A549 (cell line): Measurements from ENCODE around the gene PRKRA. TPM values are rescaled to one million over a fixed set of nuclear protein-coding genes. Genes with fewer than 3 reads are reported as not detected.

Experiments used
- ATAC-seq, 2 experiments: fragments of 200-7000 bp in 1 of 2; fragments of >200 bp in 1 of 2; cut with Nextera tagmentation in 1 of 2; cut with Tn5 transposase in 1 of 2; 3 replicates each; pipeline versions ENCODE4 v1.8.0 to v1.9.1; 2018 to 2020; ENCODE audit warnings: mild to moderate bottlenecking in 1 of 2, moderate library complexity in 1 of 2
- CTCF ChIA-PET: fragments of 300-600 bp; sonication (Branson Sonifier 250); formaldehyde crosslinking; extraction: SDS; loops from one replicate; lab custom pipeline; 2021; ENCODE audit warnings: antibody characterized with exemption, inconsistent platforms; lab: Yijun Ruan, JAX
- POLR2A ChIA-PET: fragments of 350-600 bp; formaldehyde crosslinking; extraction: SDS; loops from one replicate; lab custom pipeline; 2021; ENCODE audit warnings: antibody characterized with exemption, inconsistent platforms; lab: Yijun Ruan, JAX
- DNase-seq, 2 experiments: peaks; one replicate each; pipeline versions ENCODE4 v3.0.0 to v3.0.0-alpha.2; 2011 to 2016; ENCODE audit warnings: low read depth in 1 of 2, low spot score in 1 of 2
- FAIRE-seq: peaks from 2 replicates; lab custom pipeline; 2011; peaks lifted over from hg19 to GRCh38; lab: Jason Lieb, UNC
- H3K27ac ChIP-seq, 2 experiments: fragments of >200 bp; sonication (Bioruptor Twin); formaldehyde crosslinking; 3 replicates each; pipeline ENCODE4 v1.5.1; 2016 to 2017
- H3K4me1 ChIP-seq: fragments of >200 bp; sonication (Bioruptor Twin); formaldehyde crosslinking; 3 replicates; pipeline ENCODE4 v1.6.1; 2016
- H3K4me2 ChIP-seq: fragments of >200 bp; sonication (Bioruptor Twin); formaldehyde crosslinking; 3 replicates; pipeline ENCODE4 v1.6.1; 2016
- H3K4me3 ChIP-seq: fragments of >200 bp; sonication (Bioruptor Twin); formaldehyde crosslinking; 3 replicates; pipeline ENCODE4 v1.5.1; 2016
- H3K9me3 ChIP-seq: fragments of >200 bp; sonication (Bioruptor Twin); formaldehyde crosslinking; 3 replicates; pipeline ENCODE4 v1.6.1; 2016
- BHLHE40 ChIP-seq: IDR thresholded peaks from 2 replicates; pipeline ENCODE4 v1.6.1; 2012; ENCODE audit warnings: low read depth, low read length, inconsistent platforms
- CBX8 ChIP-seq: fragments of 200-600 bp; sonication (generic); IDR thresholded peaks from 2 replicates; pipeline ENCODE4 v1.6.1; 2016
- CHD2 ChIP-seq: fragments of 150-350 bp; IDR thresholded peaks from 2 replicates; pipeline ENCODE4 v1.6.1; 2014; ENCODE audit warnings: low read length; ENCODE audit not compliant: partially characterized antibody
- CTCF ChIP-seq: fragments of >200 bp; sonication (Bioruptor Twin); formaldehyde crosslinking; IDR thresholded peaks from 3 replicates; pipeline ENCODE4 v1.5.1; 2016
- E2F6 ChIP-seq: IDR thresholded peaks from 2 replicates; pipeline ENCODE4 v1.6.1; 2012; ENCODE audit warnings: low read depth, borderline replicate concordance
- ELK1 ChIP-seq: fragments of 150-350 bp; IDR thresholded peaks from 2 replicates; pipeline ENCODE4 v1.6.1; 2014; ENCODE audit warnings: low read depth, mild to moderate bottlenecking, low read length
- EP300 ChIP-seq, 2 experiments: fragments of >200 bp; sonication (Bioruptor Twin); formaldehyde crosslinking; IDR thresholded peaks; 2 replicates in 1 of 2; 3 replicates in 1 of 2; pipeline ENCODE4 v1.6.1; 2016 to 2017
- FOSL2 ChIP-seq, 2 experiments: fragments of 450-650 bp in 1 of 2; fragments of >200 bp in 1 of 2; sonication (Bioruptor Twin) in 1 of 2; formaldehyde crosslinking; IDR thresholded peaks; 2 replicates each; pipeline versions ENCODE4 v1.5.0 to v1.6.1; 2016 to 2020; ENCODE audit warnings: mild to moderate bottlenecking in 1 of 2, moderate library complexity in 1 of 2
- FOXS1 ChIP-seq: fragments of 250-450 bp; sonication (Bioruptor Pico); IDR thresholded peaks from 2 replicates; pipeline ENCODE4 v1.5.0; 2020; ENCODE audit warnings: mild to moderate bottlenecking, moderate library complexity
- HDAC2 ChIP-seq: fragments of 200-600 bp; sonication (generic); IDR thresholded peaks from 2 replicates; pipeline ENCODE4 v1.6.1; 2016
- HEYL ChIP-seq: fragments of 250-450 bp; sonication (Bioruptor Pico); IDR thresholded peaks from 2 replicates; pipeline ENCODE4 v1.8.0; 2021; ENCODE audit warnings: mild to moderate bottlenecking, moderate library complexity
- HOXA7 ChIP-seq: fragments of 250-450 bp; sonication (Bioruptor Pico); IDR thresholded peaks from 2 replicates; pipeline ENCODE4 v1.5.0; 2020; ENCODE audit warnings: mild to moderate bottlenecking, moderate library complexity
- HOXB5 ChIP-seq: fragments of 250-450 bp; sonication (Bioruptor Pico); IDR thresholded peaks from 2 replicates; pipeline ENCODE4 v1.5.0; 2020; ENCODE audit warnings: mild to moderate bottlenecking, moderate library complexity
- KDM1A ChIP-seq: fragments of 200-600 bp; sonication (generic); IDR thresholded peaks from 2 replicates; pipeline ENCODE4 v1.6.1; 2016; ENCODE audit warnings: low read depth, mild to moderate bottlenecking
- MAX ChIP-seq: IDR thresholded peaks from 2 replicates; pipeline ENCODE4 v1.6.1; 2012
- NFE2L2 ChIP-seq: fragments of 150-350 bp; conservative IDR thresholded peaks from 2 replicates; pipeline ENCODE4 v1.6.1; 2014; ENCODE audit warnings: low read length
- NR3C1 ChIP-seq: fragments of >200 bp; sonication (Bioruptor Twin); formaldehyde crosslinking; IDR thresholded peaks from 3 replicates; pipeline ENCODE4 v1.6.1; 2017
- POLR2AphosphoS2 ChIP-seq: conservative IDR thresholded peaks from 2 replicates; pipeline ENCODE4 v1.6.1; 2012; ENCODE audit warnings: low read length, improper control_type of control experiment, inconsistent platforms
- RAD21 ChIP-seq, 2 experiments: fragments of >200 bp in 1 of 2; sonication (Bioruptor Twin) in 1 of 2; formaldehyde crosslinking in 1 of 2; IDR thresholded peaks in 1 of 2; conservative IDR thresholded peaks in 1 of 2; 2 replicates in 1 of 2; 3 replicates in 1 of 2; pipeline ENCODE4 v1.6.1; 2012 to 2018; ENCODE audit warnings: inconsistent platforms in 1 of 2
- RARB ChIP-seq: fragments of 250-450 bp; sonication (Bioruptor Pico); IDR thresholded peaks from 2 replicates; pipeline ENCODE4 v1.8.0; 2021; ENCODE audit warnings: mild to moderate bottlenecking, moderate library complexity
- RCOR1 ChIP-seq: fragments of 150-350 bp; IDR thresholded peaks from 2 replicates; pipeline ENCODE4 v1.6.1; 2014; ENCODE audit warnings: antibody characterized with exemption, low read length, low read depth
- REST ChIP-seq: fragments of 200-600 bp; sonication (generic); IDR thresholded peaks from 2 replicates; pipeline ENCODE4 v1.6.1; 2016; ENCODE audit warnings: antibody characterized with exemption, mild to moderate bottlenecking, moderate library complexity
- RFX5 ChIP-seq: fragments of 450-650 bp; IDR thresholded peaks from 2 replicates; pipeline ENCODE4 v1.7.1; 2014; ENCODE audit warnings: antibody characterized with exemption, mild to moderate bottlenecking, moderate library complexity
- RNF2 ChIP-seq: fragments of 200-600 bp; sonication (generic); IDR thresholded peaks from 2 replicates; pipeline ENCODE4 v1.6.1; 2016; ENCODE audit warnings: low read depth, mild to moderate bottlenecking, antibody characterized with exemption, moderate library complexity, borderline replicate concordance
- SMC3 ChIP-seq: fragments of >200 bp; sonication (Bioruptor Twin); formaldehyde crosslinking; IDR thresholded peaks from 3 replicates; pipeline ENCODE4 v1.6.1; 2018; ENCODE audit warnings: inconsistent platforms
- TFCP2L1 ChIP-seq: fragments of 250-450 bp; sonication (Bioruptor Pico); IDR thresholded peaks from 2 replicates; pipeline ENCODE4 v1.5.0; 2021; ENCODE audit warnings: mild to moderate bottlenecking
- ZC3H11A ChIP-seq: fragments of 450-650 bp; IDR thresholded peaks from 2 replicates; pipeline ENCODE4 v1.6.1; 2014; ENCODE audit warnings: antibody characterized with exemption, mild to moderate bottlenecking
- ZNF302 ChIP-seq: fragments of 250-450 bp; sonication (Bioruptor Pico); IDR thresholded peaks from 2 replicates; pipeline ENCODE4 v1.9.0; 2021; ENCODE audit warnings: inconsistent platforms, mild to moderate bottlenecking, moderate library complexity
- WGBS: methylation state at CpG from one replicate; pipeline ENCODE4 v1.1.6; 2017; ENCODE audit errors: missing lambda C conversion rate; 5-methylcytosine and 5-hydroxymethylcytosine counted together
- polyA plus RNA-seq, 4 experiments: library from polyadenylated mRNA; depleted of rRNA in 3 of 4; stranded (reverse); fragments of >200 nt; fragmentation: RNase III in 1 of 4; extraction: RNeasy Plus Mini Kit Qiagen cat#74134 plus additional on column Dnase treatment in 1 of 4; gene quantifications; 2 replicates in 3 of 4; 3 replicates in 1 of 4; pipeline ENCODE4 v1.2.3, GENCODE V29; 2011 to 2017
- TF ChIP-seq, protein P1 (sequence below): IDR thresholded peaks from 2 replicates; pipeline ENCODE4 v1.6.1; 2012

The PRKRA gene
- polyA plus RNA-seq, 2 of the 4 experiments (the other 2 are of a cell fraction), result 44.1 to 63.4 TPM

- DNase-seq, result no peak
- Histone ChIP-seq H3K4me1 (no peaks in the 10 kb centered on the region), H3K27ac (no peak overlapping the region), H3K4me3 (no peak overlapping the region), H3K9me3 (no peaks in the 10 kb centered on the region), H3K4me2 (no peak overlapping the region)
- ChIA-PET CTCF (interaction anchor here (0.6 to 17.6 kb wide), 7 partner anchors 11 to 289 kb away, joined by 3 to 138 read pairs (median 6); no protein-coding TSS in a partner anchor), POLR2A (no interaction called here)
- 65% methylated on average over 2 of the region's 2 CpGs for WGBS
- TF ChIP-seq ZC3H11A, result no peak
- TF ChIP-seq EP300 (IDR thresholded peaks at IDR 0.05), result no peak
- TF ChIP-seq CHD2, result no peak
- no peak for TF ChIP-seq FOXS1 (CRISPR knock-in tag)
- no peak for TF ChIP-seq ZNF302 (CRISPR knock-in tag)
- TF ChIP-seq HOXA7 (CRISPR knock-in tag), result no peak
- no peak for TF ChIP-seq RAD21 (conservative IDR thresholded peaks at IDR 0.05 in 1 of 2, IDR thresholded peaks at IDR 0.05 in 1 of 2)
- TF ChIP-seq REST, result no peak
- no peak for TF ChIP-seq NFE2L2
- no peak for TF ChIP-seq CTCF
- TF ChIP-seq CBX8, result no peak
- no peak for TF ChIP-seq HEYL (CRISPR knock-in tag)
- no peak for TF ChIP-seq HDAC2
- TF ChIP-seq POLR2AphosphoS2, result no peak
- TF ChIP-seq ELK1, result no peak
- TF ChIP-seq TFCP2L1 (CRISPR knock-in tag), result no peak
- no peak for TF ChIP-seq RNF2
- TF ChIP-seq BHLHE40, result no peak
- no peak for TF ChIP-seq NR3C1
- no peak for TF ChIP-seq MAX
- no peak for FAIRE-seq
- no peak for ATAC-seq
Measured at GRCh38 chr2:178395295-178395694, 55.7 kb downstream of the PRKRA start.

DNA sequence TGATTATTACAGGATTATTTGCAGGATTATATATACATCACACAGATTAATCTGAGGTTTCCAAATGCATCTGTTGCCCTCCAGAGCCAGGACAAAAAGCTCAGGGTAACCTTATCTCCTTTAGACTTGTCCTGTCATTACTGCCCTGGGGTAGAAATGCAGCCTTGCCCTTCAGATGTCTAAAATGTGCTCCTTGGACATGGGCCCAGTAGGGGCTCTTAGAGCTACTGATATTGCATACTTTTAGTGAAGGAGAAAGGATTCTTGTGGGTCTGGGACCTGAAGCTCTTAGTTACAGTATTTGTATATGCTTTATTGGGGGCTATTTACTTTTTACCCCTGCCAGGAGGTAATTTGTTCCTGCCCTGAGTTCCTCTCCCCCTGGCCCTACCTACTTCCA, 56.1 kb downstream of the PRKRA start:
- DNase-seq (no peak), FAIRE-seq (no peak), ATAC-seq (no peak)
- POLR2A ChIA-PET, result no interaction called here
- CTCF ChIA-PET, result interaction anchor here (0.6 to 17.6 kb wide), 6 partner anchors 12 to 262 kb away, joined by 3 to 138 read pairs (median 6); no protein-coding TSS in a partner anchor
- Histone ChIP-seq H3K4me3 (no peak overlapping the region), H3K9me3 (no peaks in the 10 kb centered on the region), H3K4me2 (no peak overlapping the region), H3K4me1 (no peaks in the 10 kb centered on the region), H3K27ac (no peak overlapping the region)
- TF ChIP-seq, protein P1, sequence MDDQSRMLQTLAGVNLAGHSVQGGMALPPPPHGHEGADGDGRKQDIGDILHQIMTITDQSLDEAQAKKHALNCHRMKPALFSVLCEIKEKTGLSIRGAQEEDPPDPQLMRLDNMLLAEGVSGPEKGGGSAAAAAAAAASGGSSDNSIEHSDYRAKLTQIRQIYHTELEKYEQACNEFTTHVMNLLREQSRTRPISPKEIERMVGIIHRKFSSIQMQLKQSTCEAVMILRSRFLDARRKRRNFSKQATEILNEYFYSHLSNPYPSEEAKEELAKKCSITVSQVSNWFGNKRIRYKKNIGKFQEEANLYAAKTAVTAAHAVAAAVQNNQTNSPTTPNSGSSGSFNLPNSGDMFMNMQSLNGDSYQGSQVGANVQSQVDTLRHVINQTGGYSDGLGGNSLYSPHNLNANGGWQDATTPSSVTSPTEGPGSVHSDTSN, result no peak
- TF ChIP-seq RARB, result no peak
- TF ChIP-seq NR3C1, result no peak
- no peak for TF ChIP-seq ELK1
- no peak for TF ChIP-seq RCOR1
- no peak for TF ChIP-seq RNF2
- no peak for TF ChIP-seq HOXB5 (CRISPR knock-in tag)
- no peak for TF ChIP-seq KDM1A
- no peak for TF ChIP-seq HEYL (CRISPR knock-in tag)
- no peak for TF ChIP-seq E2F6
- no peak for TF ChIP-seq FOSL2 (IDR thresholded peaks at IDR 0.05)
- no peak for TF ChIP-seq FOSL2 (CRISPR knock-in tag; IDR thresholded peaks at IDR 0.05)
- no peak for TF ChIP-seq RFX5
- no peak for TF ChIP-seq SMC3
- no peak for TF ChIP-seq HOXA7 (CRISPR knock-in tag)
